WTC11 (cell line): ENCODE results near the gene DOC2A.

Source experiments
- EMX1 ChIP-seq: fragments of 250-450 bp; sonication (Bioruptor Pico); IDR thresholded peaks from 2 replicates; pipeline ENCODE4 v1.8.0; 2021; ENCODE audit warnings: mild to moderate bottlenecking
- IRF2 ChIP-seq: sonication (generic); formaldehyde crosslinking; IDR thresholded peaks from 2 replicates; pipeline ENCODE4 v1.8.0; 2022; ENCODE audit warnings: low read depth, missing genetic modification reagents, borderline replicate concordance
- KAT7 ChIP-seq: sonication (generic); formaldehyde crosslinking; IDR thresholded peaks from 2 replicates; pipeline ENCODE4 v1.8.1; 2023; ENCODE audit warnings: missing genetic modification reagents, mild to moderate bottlenecking, borderline replicate concordance
- TF ChIP-seq, protein P1 (sequence below): fragments of 200-600 bp; IDR thresholded peaks from 2 replicates; pipeline ENCODE4 v1.8.0; 2022; ENCODE audit warnings: antibody characterized with exemption

DNA sequence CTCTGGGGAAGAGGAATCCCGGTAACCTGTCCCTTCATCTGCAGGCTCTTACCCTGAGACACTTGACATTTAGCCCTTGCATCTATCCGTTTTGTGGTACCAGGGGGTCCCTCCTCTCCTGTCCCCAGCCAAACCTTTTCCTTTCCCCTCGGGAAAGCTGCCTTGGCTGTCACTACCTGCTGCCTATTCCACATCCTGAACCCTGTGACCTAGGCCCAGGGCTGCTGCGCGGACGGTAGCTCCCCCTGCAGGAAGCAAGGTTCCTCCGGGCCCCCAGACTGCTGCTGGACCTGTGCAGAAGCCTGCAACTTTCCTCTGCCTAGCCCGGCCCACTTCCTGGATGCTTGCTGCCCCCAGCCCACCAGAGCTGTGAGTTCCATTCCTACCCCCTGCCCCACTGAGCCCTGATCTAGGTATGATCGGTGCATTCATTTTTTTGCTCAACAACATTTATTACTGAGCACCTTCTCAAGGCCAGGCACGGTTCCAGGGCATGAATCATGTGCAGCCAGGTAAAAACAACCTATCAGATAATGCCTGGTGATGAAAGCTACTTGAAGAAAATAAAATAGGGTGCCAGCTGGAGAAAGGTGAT lies 44.2 kb upstream of the DOC2A start:
- TF ChIP-seq EMX1, result no peak
- no peak for TF ChIP-seq IRF2 (CRISPR knock-in tag)
- TF ChIP-seq, protein P1, sequence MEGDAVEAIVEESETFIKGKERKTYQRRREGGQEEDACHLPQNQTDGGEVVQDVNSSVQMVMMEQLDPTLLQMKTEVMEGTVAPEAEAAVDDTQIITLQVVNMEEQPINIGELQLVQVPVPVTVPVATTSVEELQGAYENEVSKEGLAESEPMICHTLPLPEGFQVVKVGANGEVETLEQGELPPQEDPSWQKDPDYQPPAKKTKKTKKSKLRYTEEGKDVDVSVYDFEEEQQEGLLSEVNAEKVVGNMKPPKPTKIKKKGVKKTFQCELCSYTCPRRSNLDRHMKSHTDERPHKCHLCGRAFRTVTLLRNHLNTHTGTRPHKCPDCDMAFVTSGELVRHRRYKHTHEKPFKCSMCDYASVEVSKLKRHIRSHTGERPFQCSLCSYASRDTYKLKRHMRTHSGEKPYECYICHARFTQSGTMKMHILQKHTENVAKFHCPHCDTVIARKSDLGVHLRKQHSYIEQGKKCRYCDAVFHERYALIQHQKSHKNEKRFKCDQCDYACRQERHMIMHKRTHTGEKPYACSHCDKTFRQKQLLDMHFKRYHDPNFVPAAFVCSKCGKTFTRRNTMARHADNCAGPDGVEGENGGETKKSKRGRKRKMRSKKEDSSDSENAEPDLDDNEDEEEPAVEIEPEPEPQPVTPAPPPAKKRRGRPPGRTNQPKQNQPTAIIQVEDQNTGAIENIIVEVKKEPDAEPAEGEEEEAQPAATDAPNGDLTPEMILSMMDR, result peak; percentile 43; the same call in 1 of the 2 replicates
- no peak for TF ChIP-seq KAT7 (CRISPR knock-in tag)
